Measurements from ENCODE around the gene HRC. TPM values are rescaled to one million over a fixed set of nuclear protein-coding genes. Genes with fewer than 3 reads are reported as not detected.

Gene HRC
- total and polyA plus RNA-seq, 2 donors (not counting 3 experiments of a cell fraction or from before 2014, with no cell fraction given): not detected

GRCh38 chr19:49103331-49104085 is 51.7 kb downstream of the HRC start:
- Histone ChIP-seq H3K27me3 (ENCODE audit: control insufficient read depth in 2 of 2, insufficient read depth in 2 of 2, low read length in 2 of 2) (no peaks in the 10 kb centered on the region), H3K9ac (replicated peaks; ENCODE audit: extremely low read depth, insufficient read depth, low read length) (no peak overlapping the region), H3K4me1 (ENCODE audit: control insufficient read depth, extremely low read depth, insufficient read depth, low read length) (no peaks in the 10 kb centered on the region), H3K36me3 (ENCODE audit: control insufficient read depth in 2 of 2, extremely low read depth in 1 of 2, insufficient read depth in 2 of 2, low read length in 2 of 2) (peaks cover 31 to 71% of the 10 kb centered on the region in 2 experiments), H3K4me2 (ENCODE audit: insufficient read depth, low read length) (no peak overlapping the region), H3K9me3 (replicated peaks; ENCODE audit: control insufficient read depth, insufficient read depth, low read length) (no peaks in the 10 kb centered on the region), H3K9me1 (replicated peaks; ENCODE audit: control insufficient read depth, extremely low read depth, insufficient read depth, low read length) (no peaks in the 10 kb centered on the region), H4K20me1 (replicated peaks; ENCODE audit: control insufficient read depth, extremely low read depth, insufficient read depth, low read length) (no peaks in the 10 kb centered on the region), H2AFZ (ENCODE audit: low read depth, low read length) (no peak overlapping the region), H3K4me3 (replicated peaks in 1 of 3; ENCODE audit: insufficient read depth in 1 of 3, low read depth in 1 of 3, low read length in 3 of 3) (no peak overlapping the region), H3K27ac (ENCODE audit: insufficient read depth, low read depth, low read length) (no peak overlapping the region), H3K79me2 (ENCODE audit: control insufficient read depth, insufficient read depth, low read length) (peaks cover 12% of the 10 kb centered on the region)
- intact Hi-C loops (cut with micrococcal nuclease) (no loop called here), dilution Hi-C loops (cut with MboI; ENCODE audit: extremely low pct_ligation_motif_present, low sequenced_read_pairs) (no loop called here)
- CTCF ChIA-PET: interaction anchor here (1.3 kb wide), 1 partner anchor 105 kb away, joined by 3 read pairs; no protein-coding TSS in a partner anchor
- TF ChIP-seq MYC (IDR thresholded peaks at IDR 0.05; ENCODE audit: low read depth, low read length): no peak
- no peak for TF ChIP-seq MAX (IDR thresholded peaks at IDR 0.05; ENCODE audit: insufficient read depth, insufficient read length)
- TF ChIP-seq GATA2 (IDR thresholded peaks at IDR 0.05; ENCODE audit: insufficient read depth, insufficient read length, low read depth, low read length): no peak
- no peak for TF ChIP-seq CTCF (IDR thresholded peaks at IDR 0.05; ENCODE audit: extremely low read depth in 1 of 2, insufficient read depth in 1 of 2, low read depth in 1 of 2, low read length in 2 of 2)
- TF ChIP-seq FOS (IDR thresholded peaks at IDR 0.05; ENCODE audit: borderline replicate concordance, insufficient read depth, low read length): no peak
- TF ChIP-seq JUN (IDR thresholded peaks at IDR 0.05; ENCODE audit: borderline replicate concordance, insufficient read depth, insufficient read length, low read depth): no peak
- TF ChIP-seq POLR2AphosphoS5 (IDR thresholded peaks at IDR 0.05; ENCODE audit: insufficient read depth, low read depth, low read length): no peak
- DNase-seq (ENCODE audit: low read depth, low spot score) (no peak), FAIRE-seq (no peak)
- BruUV-seq (replicated peaks): no TSS peak
- POLR2A ChIA-PET: no interaction called here

Measured in endothelial cell of umbilical vein (primary cell).